Stimulated activated naive CD4-positive, alpha-beta T cell (primary cell): ENCODE measurements around the gene SH2B3.

Source experiments
- DNase-seq, 6 experiments: peaks; one replicate each; lab custom pipeline; 2025; lab: John Stamatoyannopoulos, UW

SH2B3 gene

GRCh38 chr12:111444314-111444924 lies 38.7 kb downstream of the SH2B3 start:
- no peak for DNase-seq

- peak; percentile 38 to 71 (median 55) for DNase-seq
Observed at GRCh38 chr12:111444925-111445725, 39.4 kb downstream of the SH2B3 start.

GRCh38 chr12:111445726-111446581 lies 40.2 kb downstream of the SH2B3 start:
- DNase-seq: no peak

- no peak for DNase-seq
Observed at GRCh38 chr12:111446631-111447570, 41.2 kb downstream of the SH2B3 start.

- no peak for DNase-seq
Observed at GRCh38 chr12:111447571-111448265, 42.0 kb downstream of the SH2B3 start.

- DNase-seq: no peak
Observed at GRCh38 chr12:111448266-111448830, 42.6 kb downstream of the SH2B3 start.

GRCh38 chr12:111448846-111449790 lies 43.4 kb downstream of the SH2B3 start:
- DNase-seq: no peak

GRCh38 chr12:111450676-111451075 lies 45.0 kb downstream of the SH2B3 start:
- no peak for DNase-seq

- DNase-seq: peak in 1 of 6 experiments; percentile 25
Observed at GRCh38 chr12:111451232-111451631, 45.5 kb downstream of the SH2B3 start.

- DNase-seq: peak in 3 of 6 experiments; percentile 51 to 85 (median 76)
Observed at GRCh38 chr12:111451649-111452129, 46.0 kb downstream of the SH2B3 start.

GRCh38 chr12:111453071-111453989 lies 47.6 kb downstream of the SH2B3 start:
- no peak for DNase-seq

GRCh38 chr12:111454311-111454710 lies 48.6 kb downstream of the SH2B3 start:
- no peak for DNase-seq

GRCh38 chr12:111454716-111455447 lies 49.2 kb downstream of the SH2B3 start:
- DNase-seq: no peak

GRCh38 chr12:111455448-111456320 lies 50.0 kb downstream of the SH2B3 start:
- no peak for DNase-seq

GRCh38 chr12:111457071-111457470 lies 51.3 kb downstream of the SH2B3 start:
- DNase-seq: no peak

- DNase-seq: no peak
Observed at GRCh38 chr12:111457577-111457976, 51.9 kb downstream of the SH2B3 start.
